ENCODE data around the gene CLP1.

The CLP1 gene

GRCh38 chr11:57657194-57658022 is at the start of gene CLP1:
CLP1 (plus strand) TSS chr11:57657762; CDS start chr11:57659477, 1,715 bp downstream.
- H3K4me1 ChIP-seq (ENCODE audit: control insufficient read depth in 5 of 5, insufficient read depth in 5 of 5, low read length in 5 of 5) = peaks cover 4 to 24% (median 20%) of the 10 kb centered on the region in 5 donors
- H3K36me3 ChIP-seq (ENCODE audit: control insufficient read depth in 5 of 5, insufficient read depth in 5 of 5, low read length in 5 of 5) = peaks cover 7 to 32% (median 26%) of the 10 kb centered on the region in 5 donors
- no peaks in the 10 kb centered on the region for H3K9me3 ChIP-seq (ENCODE audit: control insufficient read depth in 5 of 5, low read length in 5 of 5)
- H3K27me3 ChIP-seq (ENCODE audit: control insufficient read depth in 5 of 5, insufficient read depth in 4 of 5, low read length in 5 of 5) = no peaks in the 10 kb centered on the region
- H3K9ac ChIP-seq (ENCODE audit: low read length in 5 of 5) = peak within 1 kb of the TSS; percentile 50 to 93 (median 87)
- peak within 1 kb of the TSS; percentile 88 to 97 (median 91) for H3K4me3 ChIP-seq (ENCODE audit: low read depth in 1 of 5, low read length in 5 of 5)
- H3K27ac ChIP-seq (ENCODE audit: low read depth, low read length) = peak within 1 kb of the TSS; percentile 86

GRCh38 chr11:57610170-57610569 is 47.4 kb upstream of the CLP1 start:
- Histone ChIP-seq H3K27ac (ENCODE audit: low read depth, low read length) (no peak overlapping the region), H3K9ac (ENCODE audit: low read length in 5 of 5) (no peak overlapping the region), H3K4me1 (ENCODE audit: control insufficient read depth in 5 of 5, insufficient read depth in 5 of 5, low read length in 5 of 5) (peaks cover 0 to 2% (median 0%) of the 10 kb centered on the region in 5 donors), H3K27me3 (ENCODE audit: control insufficient read depth in 5 of 5, insufficient read depth in 4 of 5, low read length in 5 of 5) (no peaks in the 10 kb centered on the region), H3K9me3 (ENCODE audit: control insufficient read depth in 5 of 5, low read length in 5 of 5) (no peaks in the 10 kb centered on the region), H3K4me3 (ENCODE audit: low read depth in 1 of 5, low read length in 5 of 5) (no peak overlapping the region), H3K36me3 (ENCODE audit: control insufficient read depth in 5 of 5, insufficient read depth in 5 of 5, low read length in 5 of 5) (peaks cover 21 to 93% (median 71%) of the 10 kb centered on the region in 5 donors)

DNA sequence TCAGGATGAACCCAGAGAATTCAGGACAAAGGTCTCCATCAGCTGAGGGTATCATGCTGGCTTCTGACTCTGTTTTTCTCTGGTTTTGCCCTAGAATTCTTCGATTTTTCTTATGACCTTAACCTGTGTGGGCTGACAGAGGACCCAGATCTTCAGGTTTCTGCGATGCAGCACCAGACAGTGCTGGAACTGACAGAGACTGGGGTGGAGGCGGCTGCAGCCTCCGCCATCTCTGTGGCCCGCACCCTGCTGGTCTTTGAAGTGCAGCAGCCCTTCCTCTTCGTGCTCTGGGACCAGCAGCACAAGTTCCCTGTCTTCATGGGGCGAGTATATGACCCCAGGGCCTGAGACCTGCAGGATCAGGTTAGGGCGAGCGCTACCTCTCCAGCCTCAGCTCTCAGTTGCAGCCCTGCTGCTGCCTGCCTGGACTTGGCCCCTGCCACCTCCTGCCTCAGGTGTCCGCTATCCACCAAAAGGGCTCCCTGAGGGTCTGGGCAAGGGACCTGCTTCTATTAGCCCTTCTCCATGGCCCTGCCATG is 43.3 kb upstream of the CLP1 start:
- Histone ChIP-seq H3K27me3 (ENCODE audit: control insufficient read depth in 5 of 5, insufficient read depth in 4 of 5, low read length in 5 of 5) (no peaks in the 10 kb centered on the region), H3K27ac (ENCODE audit: low read depth, low read length) (no peak overlapping the region), H3K4me3 (ENCODE audit: low read depth in 1 of 5, low read length in 5 of 5) (no peak overlapping the region), H3K9ac (ENCODE audit: low read length in 5 of 5) (no peak overlapping the region), H3K9me3 (ENCODE audit: control insufficient read depth in 5 of 5, low read length in 5 of 5) (peaks cover 0 to 3% (median 2%) of the 10 kb centered on the region in 5 donors), H3K36me3 (ENCODE audit: control insufficient read depth in 5 of 5, insufficient read depth in 5 of 5, low read length in 5 of 5) (peaks cover 13 to 73% (median 60%) of the 10 kb centered on the region in 5 donors), H3K4me1 (ENCODE audit: control insufficient read depth in 5 of 5, insufficient read depth in 5 of 5, low read length in 5 of 5) (peaks cover 0 to 2% (median 0%) of the 10 kb centered on the region in 5 donors)

GRCh38 chr11:57615308-57615707 is 42.3 kb upstream of the CLP1 start:
- no peak overlapping the region for H3K4me3 ChIP-seq (ENCODE audit: low read depth in 1 of 5, low read length in 5 of 5)
- H3K27me3 ChIP-seq (ENCODE audit: control insufficient read depth in 5 of 5, insufficient read depth in 4 of 5, low read length in 5 of 5) = no peaks in the 10 kb centered on the region
- no peak overlapping the region for H3K27ac ChIP-seq (ENCODE audit: low read depth, low read length)
- peaks cover 0 to 2% (median 0%) of the 10 kb centered on the region in 5 donors for H3K4me1 ChIP-seq (ENCODE audit: control insufficient read depth in 5 of 5, insufficient read depth in 5 of 5, low read length in 5 of 5)
- H3K9ac ChIP-seq (ENCODE audit: low read length in 5 of 5) = no peak overlapping the region
- H3K9me3 ChIP-seq (ENCODE audit: control insufficient read depth in 5 of 5, low read length in 5 of 5) = peaks cover 0 to 9% (median 4%) of the 10 kb centered on the region in 5 donors
- peaks cover 13 to 64% (median 53%) of the 10 kb centered on the region in 5 donors for H3K36me3 ChIP-seq (ENCODE audit: control insufficient read depth in 5 of 5, insufficient read depth in 5 of 5, low read length in 5 of 5)

- Histone ChIP-seq H3K4me3 (ENCODE audit: low read depth in 1 of 5, low read length in 5 of 5) (no peak overlapping the region), H3K27me3 (ENCODE audit: control insufficient read depth in 5 of 5, insufficient read depth in 4 of 5, low read length in 5 of 5) (no peaks in the 10 kb centered on the region), H3K4me1 (ENCODE audit: control insufficient read depth in 5 of 5, insufficient read depth in 5 of 5, low read length in 5 of 5) (peaks cover 0 to 2% (median 0%) of the 10 kb centered on the region in 5 donors), H3K9ac (ENCODE audit: low read length in 5 of 5) (no peak overlapping the region), H3K27ac (ENCODE audit: low read depth, low read length) (no peak overlapping the region), H3K36me3 (ENCODE audit: control insufficient read depth in 5 of 5, insufficient read depth in 5 of 5, low read length in 5 of 5) (peaks cover 13 to 51% (median 43%) of the 10 kb centered on the region in 5 donors), H3K9me3 (ENCODE audit: control insufficient read depth in 5 of 5, low read length in 5 of 5) (peaks cover 0 to 9% (median 4%) of the 10 kb centered on the region in 5 donors)
These were observed 41.0 kb upstream of the CLP1 start for GRCh38 chr11:57616595-57616994.

GRCh38 chr11:57618438-57618837 is 39.1 kb upstream of the CLP1 start:
- Histone ChIP-seq H3K9ac (ENCODE audit: low read length in 5 of 5) (no peak overlapping the region), H3K9me3 (ENCODE audit: control insufficient read depth in 5 of 5, low read length in 5 of 5) (peaks cover 0 to 9% (median 4%) of the 10 kb centered on the region in 5 donors), H3K27ac (ENCODE audit: low read depth, low read length) (no peak overlapping the region), H3K4me1 (ENCODE audit: control insufficient read depth in 5 of 5, insufficient read depth in 5 of 5, low read length in 5 of 5) (peaks cover 0 to 2% (median 0%) of the 10 kb centered on the region in 5 donors), H3K27me3 (ENCODE audit: control insufficient read depth in 5 of 5, insufficient read depth in 4 of 5, low read length in 5 of 5) (no peaks in the 10 kb centered on the region), H3K36me3 (ENCODE audit: control insufficient read depth in 5 of 5, insufficient read depth in 5 of 5, low read length in 5 of 5) (peaks cover 9 to 34% (median 29%) of the 10 kb centered on the region in 5 donors), H3K4me3 (ENCODE audit: low read depth in 1 of 5, low read length in 5 of 5) (no peak overlapping the region)

DNA sequence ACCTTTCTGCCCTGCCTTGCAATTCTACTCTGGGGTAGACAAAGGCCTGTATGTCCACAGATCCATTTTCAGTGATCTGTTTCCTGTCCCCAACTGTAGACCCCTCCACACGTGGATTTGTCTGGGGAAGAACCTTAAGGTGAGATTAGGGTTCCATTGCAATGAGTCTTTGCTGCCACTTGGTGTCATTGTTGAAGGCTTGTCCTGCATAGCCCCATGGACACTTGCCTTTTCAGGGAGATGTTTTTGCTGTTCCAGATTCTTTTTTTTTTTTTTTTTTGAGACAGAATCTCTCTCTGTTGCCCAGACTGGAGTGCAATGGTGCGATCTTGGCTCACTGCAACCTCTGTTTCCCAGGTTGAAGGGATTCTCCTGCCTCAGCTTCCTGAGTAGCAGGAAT is 38.2 kb upstream of the CLP1 start:
- peaks cover 0 to 9% (median 4%) of the 10 kb centered on the region in 5 donors for H3K9me3 ChIP-seq (ENCODE audit: control insufficient read depth in 5 of 5, low read length in 5 of 5)
- peaks cover 5 to 25% (median 20%) of the 10 kb centered on the region in 5 donors for H3K36me3 ChIP-seq (ENCODE audit: control insufficient read depth in 5 of 5, insufficient read depth in 5 of 5, low read length in 5 of 5)
- no peaks in the 10 kb centered on the region for H3K27me3 ChIP-seq (ENCODE audit: control insufficient read depth in 5 of 5, insufficient read depth in 4 of 5, low read length in 5 of 5)
- no peak overlapping the region for H3K4me3 ChIP-seq (ENCODE audit: low read depth in 1 of 5, low read length in 5 of 5)
- no peak overlapping the region for H3K27ac ChIP-seq (ENCODE audit: low read depth, low read length)
- no peaks in the 10 kb centered on the region for H3K4me1 ChIP-seq (ENCODE audit: control insufficient read depth in 5 of 5, insufficient read depth in 5 of 5, low read length in 5 of 5)
- no peak overlapping the region for H3K9ac ChIP-seq (ENCODE audit: low read length in 5 of 5)

DNA sequence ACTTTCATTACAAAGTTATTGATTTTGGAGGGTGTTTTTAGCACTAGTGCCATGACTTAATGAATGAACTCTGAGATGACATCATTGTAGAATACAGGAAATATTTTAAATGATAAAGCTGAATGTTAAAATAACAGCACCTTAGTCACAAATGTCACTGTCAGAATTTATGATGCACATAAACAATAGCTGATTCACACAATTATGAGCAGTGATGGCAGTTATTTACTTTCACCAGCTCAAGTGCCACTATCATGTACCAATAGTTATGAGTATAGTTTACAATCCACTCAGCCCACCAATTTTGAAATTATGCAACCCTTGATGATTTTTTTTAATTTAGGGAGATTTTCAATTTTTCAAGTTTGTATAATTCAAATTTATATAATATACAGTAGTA is 37.1 kb upstream of the CLP1 start:
- H3K27me3 ChIP-seq (ENCODE audit: control insufficient read depth in 5 of 5, insufficient read depth in 4 of 5, low read length in 5 of 5) = no peaks in the 10 kb centered on the region
- peaks cover 0 to 9% (median 4%) of the 10 kb centered on the region in 5 donors for H3K9me3 ChIP-seq (ENCODE audit: control insufficient read depth in 5 of 5, low read length in 5 of 5)
- no peak overlapping the region for H3K4me3 ChIP-seq (ENCODE audit: low read depth in 1 of 5, low read length in 5 of 5)
- no peaks in the 10 kb centered on the region for H3K4me1 ChIP-seq (ENCODE audit: control insufficient read depth in 5 of 5, insufficient read depth in 5 of 5, low read length in 5 of 5)
- peaks cover 5 to 14% (median 9%) of the 10 kb centered on the region in 5 donors for H3K36me3 ChIP-seq (ENCODE audit: control insufficient read depth in 5 of 5, insufficient read depth in 5 of 5, low read length in 5 of 5)
- H3K9ac ChIP-seq (ENCODE audit: low read length in 5 of 5) = no peak overlapping the region
- no peak overlapping the region for H3K27ac ChIP-seq (ENCODE audit: low read depth, low read length)

- no peak overlapping the region for H3K9ac ChIP-seq (ENCODE audit: low read length in 5 of 5)
- no peaks in the 10 kb centered on the region for H3K27me3 ChIP-seq (ENCODE audit: control insufficient read depth in 5 of 5, insufficient read depth in 4 of 5, low read length in 5 of 5)
- H3K4me1 ChIP-seq (ENCODE audit: control insufficient read depth in 5 of 5, insufficient read depth in 5 of 5, low read length in 5 of 5) = no peaks in the 10 kb centered on the region
- H3K27ac ChIP-seq (ENCODE audit: low read depth, low read length) = no peak overlapping the region
- H3K36me3 ChIP-seq (ENCODE audit: control insufficient read depth in 5 of 5, insufficient read depth in 5 of 5, low read length in 5 of 5) = peaks cover 0 to 5% (median 3%) of the 10 kb centered on the region in 5 donors
- peaks cover 0 to 9% (median 4%) of the 10 kb centered on the region in 5 donors for H3K9me3 ChIP-seq (ENCODE audit: control insufficient read depth in 5 of 5, low read length in 5 of 5)
- no peak overlapping the region for H3K4me3 ChIP-seq (ENCODE audit: low read depth in 1 of 5, low read length in 5 of 5)
These were observed 35.3 kb upstream of the CLP1 start for GRCh38 chr11:57622263-57622662.

DNA sequence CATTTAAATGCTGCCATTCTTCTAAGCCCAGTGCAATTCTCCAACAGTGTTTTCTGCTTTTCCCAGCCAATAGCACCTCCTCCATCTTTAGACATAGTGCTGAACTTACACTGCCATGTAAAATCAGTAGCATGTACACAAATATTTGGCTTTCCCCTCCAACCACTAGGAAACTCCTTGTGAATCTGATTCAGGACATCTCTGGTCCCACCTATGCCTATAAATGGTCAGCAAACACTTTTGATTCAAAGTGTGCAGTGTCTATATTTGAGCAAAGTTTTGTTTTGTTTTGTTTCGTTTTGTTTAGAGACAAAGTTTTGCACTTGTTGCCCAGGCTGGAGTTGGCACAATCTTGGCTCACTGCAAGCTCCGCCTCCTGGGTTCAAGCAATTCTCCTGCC is 32.7 kb upstream of the CLP1 start:
- no peak overlapping the region for H3K27ac ChIP-seq (ENCODE audit: low read depth, low read length)
- peaks cover 0 to 1% (median 0%) of the 10 kb centered on the region in 5 donors for H3K9me3 ChIP-seq (ENCODE audit: control insufficient read depth in 5 of 5, low read length in 5 of 5)
- H3K9ac ChIP-seq (ENCODE audit: low read length in 5 of 5) = no peak overlapping the region
- H3K36me3 ChIP-seq (ENCODE audit: control insufficient read depth in 5 of 5, insufficient read depth in 5 of 5, low read length in 5 of 5) = peaks cover 0 to under 1% (median 0%) of the 10 kb centered on the region in 5 donors
- H3K4me3 ChIP-seq (ENCODE audit: low read depth in 1 of 5, low read length in 5 of 5) = no peak overlapping the region
- H3K4me1 ChIP-seq (ENCODE audit: control insufficient read depth in 5 of 5, insufficient read depth in 5 of 5, low read length in 5 of 5) = no peaks in the 10 kb centered on the region
- no peaks in the 10 kb centered on the region for H3K27me3 ChIP-seq (ENCODE audit: control insufficient read depth in 5 of 5, insufficient read depth in 4 of 5, low read length in 5 of 5)

Measured in subcutaneous abdominal adipose tissue (tissue), 5 donors.